ENCODE measurements around the gene STK11.

Gene STK11

GRCh38 chr19:1258163-1258492 is 52.5 kb downstream of the STK11 start:
- H3K9me3 ChIP-seq (ENCODE audit: insufficient read depth, low read length): no peaks in the 10 kb centered on the region
- H3K79me2 ChIP-seq (ENCODE audit: low read length): peaks cover 31% of the 10 kb centered on the region
- H3K36me3 ChIP-seq (replicated peaks; ENCODE audit: low read depth, low read length): peaks cover 42% of the 10 kb centered on the region
- no peak overlapping the region for H2AFZ ChIP-seq (ENCODE audit: low read depth, low read length)
- TF ChIP-seq CTCF (IDR thresholded peaks at IDR 0.05; ENCODE audit: low read depth, low read length) (no peak), EZH2phosphoT487 (IDR thresholded peaks at IDR 0.05; ENCODE audit: low read depth) (no peak)
- no peaks in the 10 kb centered on the region for H3K27me3 ChIP-seq (ENCODE audit: low read depth, low read length)
- peaks cover 11% of the 10 kb centered on the region; the same call in 1 of the 2 replicates for H4K20me1 ChIP-seq (ENCODE audit: insufficient read depth, low read length)
- H3K4me1 ChIP-seq (ENCODE audit: low read length): peaks cover 43% of the 10 kb centered on the region
- H3K4me3 ChIP-seq (ENCODE audit: low read length): no peak overlapping the region
- no peak overlapping the region for H3K27ac ChIP-seq (ENCODE audit: low read length)
- H3K9ac ChIP-seq (ENCODE audit: low read length): no peak overlapping the region
- H3K4me2 ChIP-seq (ENCODE audit: low read length): peak overlapping the region; percentile 96

DNA sequence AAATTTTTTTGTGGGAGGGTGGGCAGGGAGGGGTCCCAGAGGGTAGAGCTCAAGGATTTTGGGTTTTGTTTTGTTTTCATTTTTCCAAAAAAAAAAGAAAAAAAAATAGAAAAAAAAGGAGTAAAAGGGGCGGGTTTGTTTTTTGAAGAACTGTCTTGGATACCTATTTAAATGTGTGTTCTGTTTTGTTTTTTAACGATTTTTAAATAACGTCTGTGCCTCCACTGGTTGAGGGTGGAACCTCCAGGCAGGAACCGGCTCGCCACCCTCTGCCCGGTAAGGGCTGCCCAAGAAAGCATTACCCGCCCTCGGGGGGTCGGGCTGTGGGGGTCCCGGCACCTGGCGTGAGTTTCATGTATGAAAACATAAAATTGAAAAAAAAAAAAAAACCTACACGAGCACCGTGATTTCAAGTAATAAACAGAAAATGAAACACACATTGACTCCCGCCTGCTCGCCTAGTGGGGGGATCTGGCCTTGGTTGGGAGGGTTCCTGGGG is 53.2 kb downstream of the STK11 start:
- H3K36me3 ChIP-seq (replicated peaks; ENCODE audit: low read depth, low read length): peaks cover 37% of the 10 kb centered on the region
- H3K9me3 ChIP-seq (ENCODE audit: insufficient read depth, low read length): no peaks in the 10 kb centered on the region
- peak overlapping the region; percentile 96 for H3K4me2 ChIP-seq (ENCODE audit: low read length)
- H3K27me3 ChIP-seq (ENCODE audit: low read depth, low read length): no peaks in the 10 kb centered on the region
- peaks cover 24% of the 10 kb centered on the region for H3K79me2 ChIP-seq (ENCODE audit: low read length)
- peak overlapping the region; percentile 77 for H3K9ac ChIP-seq (ENCODE audit: low read length)
- H3K4me3 ChIP-seq (ENCODE audit: low read length): peak overlapping the region; percentile 77
- H3K27ac ChIP-seq (ENCODE audit: low read length): peak overlapping the region; percentile 89
- H3K4me1 ChIP-seq (ENCODE audit: low read length): peaks cover 37% of the 10 kb centered on the region
- no peak overlapping the region for H2AFZ ChIP-seq (ENCODE audit: low read depth, low read length)
- TF ChIP-seq CTCF (IDR thresholded peaks at IDR 0.05; ENCODE audit: low read depth, low read length) (no peak), EZH2phosphoT487 (IDR thresholded peaks at IDR 0.05; ENCODE audit: low read depth) (no peak)
- H4K20me1 ChIP-seq (ENCODE audit: insufficient read depth, low read length): peaks cover 5% of the 10 kb centered on the region; the same call in 1 of the 2 replicates

GRCh38 chr19:1259206-1259875 is 53.8 kb downstream of the STK11 start:
- H3K4me3 ChIP-seq (ENCODE audit: low read length): peak overlapping the region; percentile 77
- no peaks in the 10 kb centered on the region for H3K27me3 ChIP-seq (ENCODE audit: low read depth, low read length)
- peaks cover 32% of the 10 kb centered on the region for H3K36me3 ChIP-seq (replicated peaks; ENCODE audit: low read depth, low read length)
- peak overlapping the region; percentile 96 for H3K4me2 ChIP-seq (ENCODE audit: low read length)
- H4K20me1 ChIP-seq (ENCODE audit: insufficient read depth, low read length): peaks cover under 1% of the 10 kb centered on the region; the same call in 1 of the 2 replicates
- H3K4me1 ChIP-seq (ENCODE audit: low read length): peaks cover 37% of the 10 kb centered on the region
- H3K79me2 ChIP-seq (ENCODE audit: low read length): peaks cover 19% of the 10 kb centered on the region
- H3K9me3 ChIP-seq (ENCODE audit: insufficient read depth, low read length): no peaks in the 10 kb centered on the region
- no peak for TF ChIP-seq CTCF (IDR thresholded peaks at IDR 0.05; ENCODE audit: low read depth, low read length)
- TF ChIP-seq EZH2phosphoT487 (IDR thresholded peaks at IDR 0.05; ENCODE audit: low read depth): no peak
- H3K9ac ChIP-seq (ENCODE audit: low read length): peak overlapping the region; percentile 77
- H3K27ac ChIP-seq (ENCODE audit: low read length): peak overlapping the region; percentile 89
- H2AFZ ChIP-seq (ENCODE audit: low read depth, low read length): no peak overlapping the region

DNA sequence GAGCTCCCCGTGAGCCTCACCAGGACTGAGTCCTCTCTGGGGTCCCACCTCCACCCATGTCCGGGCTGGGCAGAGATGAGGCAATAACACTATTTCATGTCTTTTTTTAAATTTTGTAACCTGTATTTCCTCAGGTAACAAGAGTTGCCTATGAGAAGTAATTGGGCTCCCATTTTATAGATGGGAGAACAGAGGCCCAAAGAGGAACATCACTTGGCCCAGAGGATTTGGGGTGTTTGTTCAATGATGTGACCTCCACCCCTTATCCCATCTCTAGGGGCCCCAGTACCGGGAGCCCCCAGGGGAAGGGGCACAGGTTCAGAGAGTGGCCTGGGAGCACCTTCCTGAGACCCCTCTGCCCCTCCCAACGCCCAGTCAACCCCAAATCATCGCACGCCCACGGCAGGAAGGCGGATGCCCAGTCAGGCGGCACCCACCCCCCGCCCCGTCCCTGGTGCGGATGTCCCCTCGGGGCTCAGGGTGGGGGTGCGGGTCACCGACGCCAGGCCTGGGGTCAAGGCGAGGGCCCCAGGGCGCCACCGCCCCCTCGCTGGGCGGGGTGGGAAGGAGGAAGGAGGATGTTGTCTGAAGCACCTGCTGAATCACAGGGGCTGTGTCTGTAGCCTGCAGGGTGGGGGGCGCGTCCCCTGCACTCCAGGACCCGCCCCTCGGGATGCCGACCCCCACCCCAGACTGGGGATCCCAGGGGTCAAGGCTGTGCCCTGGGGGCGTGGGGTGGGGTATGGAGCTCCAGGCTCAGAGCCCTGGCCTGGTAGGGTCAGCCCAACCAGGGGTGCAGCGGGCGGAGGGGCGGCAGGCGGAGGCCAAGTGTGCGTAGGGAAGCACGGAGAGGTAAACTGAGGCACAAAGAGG is 54.5 kb downstream of the STK11 start:
- no peak overlapping the region for H2AFZ ChIP-seq (ENCODE audit: low read depth, low read length)
- peaks cover 43% of the 10 kb centered on the region for H3K4me1 ChIP-seq (ENCODE audit: low read length)
- peak overlapping the region; percentile 96 for H3K4me2 ChIP-seq (ENCODE audit: low read length)
- TF ChIP-seq EZH2phosphoT487 (IDR thresholded peaks at IDR 0.05; ENCODE audit: low read depth) (no peak), CTCF (IDR thresholded peaks at IDR 0.05; ENCODE audit: low read depth, low read length) (no peak)
- H3K27ac ChIP-seq (ENCODE audit: low read length): peak overlapping the region; percentile 89
- no peaks in the 10 kb centered on the region for H4K20me1 ChIP-seq (ENCODE audit: insufficient read depth, low read length)
- H3K9ac ChIP-seq (ENCODE audit: low read length): peak overlapping the region; percentile 77
- peak overlapping the region; percentile 77 for H3K4me3 ChIP-seq (ENCODE audit: low read length)
- peaks cover 24% of the 10 kb centered on the region for H3K36me3 ChIP-seq (replicated peaks; ENCODE audit: low read depth, low read length)
- H3K79me2 ChIP-seq (ENCODE audit: low read length): peaks cover 11% of the 10 kb centered on the region; the same call in 1 of the 2 replicates
- no peaks in the 10 kb centered on the region for H3K9me3 ChIP-seq (ENCODE audit: insufficient read depth, low read length)
- no peaks in the 10 kb centered on the region for H3K27me3 ChIP-seq (ENCODE audit: low read depth, low read length)
